ENCODE measurements around the gene BRINP3.

DNA sequence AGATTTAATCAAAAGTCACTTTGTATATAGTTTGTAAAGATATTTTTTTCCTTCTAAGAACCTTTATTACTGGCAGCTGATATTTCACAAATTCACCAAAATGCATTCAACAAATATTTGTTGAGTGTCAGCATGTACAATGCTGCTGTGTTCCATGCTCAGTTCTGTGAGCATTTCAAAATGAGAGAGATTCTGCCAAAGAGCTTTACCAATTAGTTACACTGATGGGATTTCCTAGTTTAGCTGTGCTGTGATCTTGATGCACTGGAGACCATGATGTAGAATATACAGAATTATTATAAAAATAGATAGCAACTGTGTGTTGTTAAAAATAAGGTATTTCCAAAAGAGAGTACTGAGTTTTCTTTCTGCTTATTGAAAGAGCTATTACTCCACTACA, 225.6 kb downstream of the BRINP3 start:
- TF ChIP-seq, protein P1, sequence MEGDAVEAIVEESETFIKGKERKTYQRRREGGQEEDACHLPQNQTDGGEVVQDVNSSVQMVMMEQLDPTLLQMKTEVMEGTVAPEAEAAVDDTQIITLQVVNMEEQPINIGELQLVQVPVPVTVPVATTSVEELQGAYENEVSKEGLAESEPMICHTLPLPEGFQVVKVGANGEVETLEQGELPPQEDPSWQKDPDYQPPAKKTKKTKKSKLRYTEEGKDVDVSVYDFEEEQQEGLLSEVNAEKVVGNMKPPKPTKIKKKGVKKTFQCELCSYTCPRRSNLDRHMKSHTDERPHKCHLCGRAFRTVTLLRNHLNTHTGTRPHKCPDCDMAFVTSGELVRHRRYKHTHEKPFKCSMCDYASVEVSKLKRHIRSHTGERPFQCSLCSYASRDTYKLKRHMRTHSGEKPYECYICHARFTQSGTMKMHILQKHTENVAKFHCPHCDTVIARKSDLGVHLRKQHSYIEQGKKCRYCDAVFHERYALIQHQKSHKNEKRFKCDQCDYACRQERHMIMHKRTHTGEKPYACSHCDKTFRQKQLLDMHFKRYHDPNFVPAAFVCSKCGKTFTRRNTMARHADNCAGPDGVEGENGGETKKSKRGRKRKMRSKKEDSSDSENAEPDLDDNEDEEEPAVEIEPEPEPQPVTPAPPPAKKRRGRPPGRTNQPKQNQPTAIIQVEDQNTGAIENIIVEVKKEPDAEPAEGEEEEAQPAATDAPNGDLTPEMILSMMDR (IDR thresholded peaks at IDR 0.05; ENCODE audit: insufficient read depth, low read depth, low read length): no peak
- no peak for TF ChIP-seq EZH2 (IDR thresholded peaks at IDR 0.05; ENCODE audit: insufficient read depth, low read length)

All from astrocyte (in vitro differentiated cells and primary cell).